Stimulated activated memory B cell treated with anti-CD40 and anti-IgM and Interleukin-4, amounts not matched to agents 10 μg/mL and 1 μg/mL and 100 μg/mL, for 72 hours (primary cell): ENCODE results near the gene FZD4.
"Not testable (repeated sequence)": the region's sequence is repeated elsewhere in the genome, so short reads cannot be mapped to it uniquely, and the experiment has no call there.

Experiments
- ATAC-seq: fragments of 150-1000 bp; cut with Tn5 transposase; 2 replicates; pipeline ENCODE4 v1.10.0; 2021
- H3K27ac Mint-ChIP-seq: one replicate; pipeline ENCODE4 v1.8.0; 2022; ENCODE audit warnings: mild to moderate bottlenecking, mixed read lengths
- H3K27me3 Mint-ChIP-seq: one replicate; pipeline ENCODE4 v1.8.0; 2022; ENCODE audit warnings: mixed read lengths
- H3K36me3 Mint-ChIP-seq: one replicate; pipeline ENCODE4 v1.8.0; 2022; ENCODE audit warnings: mixed read lengths
- H3K4me1 Mint-ChIP-seq: one replicate; pipeline ENCODE4 v1.8.0; 2022; ENCODE audit warnings: mixed read lengths
- H3K4me3 Mint-ChIP-seq: one replicate; pipeline ENCODE4 v1.8.0; 2022; ENCODE audit warnings: mild to moderate bottlenecking, moderate library complexity, mixed read lengths
- H3K9me3 Mint-ChIP-seq: one replicate; pipeline ENCODE4 v1.8.0; 2022; ENCODE audit warnings: mixed read lengths

FZD4 gene

GRCh38 chr11:86933891-86934581 is 21.2 kb downstream of the FZD4 start:
- no peak overlapping the region for H3K27ac Mint-ChIP-seq

GRCh38 chr11:86932924-86933875 is 22.0 kb downstream of the FZD4 start:
- Mint-ChIP-seq H3K27me3 (peaks cover 4% of the 10 kb centered on the region), H3K27ac (no peak overlapping the region), H3K4me3 (no peak overlapping the region), H3K4me1 (no peaks in the 10 kb centered on the region), H3K36me3 (no peaks in the 10 kb centered on the region), H3K9me3 (no peaks in the 10 kb centered on the region)
- ATAC-seq = no peak

More at GRCh38 chr11:86933891-86934581, 21.2 kb downstream of the FZD4 start:
- H3K9me3 Mint-ChIP-seq = no peaks in the 10 kb centered on the region
- no peak for ATAC-seq
- no peak overlapping the region for H3K4me3 Mint-ChIP-seq
- H3K36me3 Mint-ChIP-seq = no peaks in the 10 kb centered on the region
- H3K4me1 Mint-ChIP-seq = no peaks in the 10 kb centered on the region
- peaks cover 9% of the 10 kb centered on the region for H3K27me3 Mint-ChIP-seq

- Mint-ChIP-seq H3K36me3 (no peaks in the 10 kb centered on the region), H3K27me3 (peaks cover 2% of the 10 kb centered on the region), H3K4me3 (no peak overlapping the region), H3K27ac (no peak overlapping the region), H3K4me1 (no peaks in the 10 kb centered on the region), H3K9me3 (no peaks in the 10 kb centered on the region)
- ATAC-seq = no peak
Observed at GRCh38 chr11:86932259-86932585, 23.0 kb downstream of the FZD4 start.

GRCh38 chr11:86931548-86932258 is 23.5 kb downstream of the FZD4 start:
- Mint-ChIP-seq H3K27me3 (peaks cover 7% of the 10 kb centered on the region), H3K36me3 (no peaks in the 10 kb centered on the region), H3K27ac (no peak overlapping the region), H3K4me1 (no peaks in the 10 kb centered on the region), H3K9me3 (no peaks in the 10 kb centered on the region), H3K4me3 (no peak overlapping the region)
- ATAC-seq = no peak

- H3K4me3 Mint-ChIP-seq = no peak overlapping the region
- H3K27me3 Mint-ChIP-seq = peaks cover 11% of the 10 kb centered on the region
- no peaks in the 10 kb centered on the region for H3K4me1 Mint-ChIP-seq
- ATAC-seq = no peak
- H3K36me3 Mint-ChIP-seq = no peaks in the 10 kb centered on the region
- no peak overlapping the region for H3K27ac Mint-ChIP-seq
- H3K9me3 Mint-ChIP-seq = no peaks in the 10 kb centered on the region
Observed at GRCh38 chr11:86930957-86931547, 24.1 kb downstream of the FZD4 start.

GRCh38 chr11:86926975-86927374 is 28.2 kb downstream of the FZD4 start:
- no peaks in the 10 kb centered on the region for H3K9me3 Mint-ChIP-seq
- H3K4me1 Mint-ChIP-seq = no peaks in the 10 kb centered on the region
- ATAC-seq = no peak
- no peaks in the 10 kb centered on the region for H3K36me3 Mint-ChIP-seq
- peaks cover 21% of the 10 kb centered on the region for H3K27me3 Mint-ChIP-seq
- H3K4me3 Mint-ChIP-seq = no peak overlapping the region
- H3K27ac Mint-ChIP-seq = no peak overlapping the region

- Mint-ChIP-seq H3K4me1 (no peaks in the 10 kb centered on the region), H3K36me3 (no peaks in the 10 kb centered on the region), H3K9me3 (no peaks in the 10 kb centered on the region), H3K4me3 (no peak overlapping the region), H3K27me3 (peaks cover 21% of the 10 kb centered on the region), H3K27ac (no peak overlapping the region)
- no peak for ATAC-seq
Observed at GRCh38 chr11:86923999-86924766, 31.0 kb downstream of the FZD4 start.

- no peaks in the 10 kb centered on the region for H3K9me3 Mint-ChIP-seq
- no peak overlapping the region for H3K4me3 Mint-ChIP-seq
- H3K27me3 Mint-ChIP-seq = peaks cover 19% of the 10 kb centered on the region
- H3K4me1 Mint-ChIP-seq = no peaks in the 10 kb centered on the region
- H3K36me3 Mint-ChIP-seq = no peaks in the 10 kb centered on the region
- no peak for ATAC-seq
- no peak overlapping the region for H3K27ac Mint-ChIP-seq
Observed at GRCh38 chr11:86922225-86922624, 33.0 kb downstream of the FZD4 start.

GRCh38 chr11:86919557-86920210 is 35.5 kb downstream of the FZD4 start:
- Mint-ChIP-seq H3K4me3 (no peak overlapping the region), H3K36me3 (no peaks in the 10 kb centered on the region), H3K27me3 (peaks cover 12% of the 10 kb centered on the region), H3K9me3 (no peaks in the 10 kb centered on the region), H3K27ac (no peak overlapping the region), H3K4me1 (no peaks in the 10 kb centered on the region)
- ATAC-seq = no peak

GRCh38 chr11:86918973-86919372 is 36.2 kb downstream of the FZD4 start:
- H3K9me3 Mint-ChIP-seq = no peaks in the 10 kb centered on the region
- no peak overlapping the region for H3K4me3 Mint-ChIP-seq
- H3K27ac Mint-ChIP-seq = no peak overlapping the region
- H3K36me3 Mint-ChIP-seq = no peaks in the 10 kb centered on the region
- peaks cover 15% of the 10 kb centered on the region for H3K27me3 Mint-ChIP-seq
- ATAC-seq = no peak
- H3K4me1 Mint-ChIP-seq = no peaks in the 10 kb centered on the region

- Mint-ChIP-seq H3K27ac (no peak overlapping the region), H3K27me3 (peaks cover 15% of the 10 kb centered on the region), H3K36me3 (no peaks in the 10 kb centered on the region), H3K4me1 (no peaks in the 10 kb centered on the region), H3K9me3 (no peaks in the 10 kb centered on the region), H3K4me3 (no peak overlapping the region)
- ATAC-seq = no peak
Observed at GRCh38 chr11:86918496-86918895, 36.7 kb downstream of the FZD4 start.

- Mint-ChIP-seq H3K27ac (no peak overlapping the region), H3K4me3 (no peak overlapping the region), H3K36me3 (no peaks in the 10 kb centered on the region), H3K4me1 (no peaks in the 10 kb centered on the region), H3K27me3 (peaks cover 23% of the 10 kb centered on the region), H3K9me3 (no peaks in the 10 kb centered on the region)
- ATAC-seq = no peak
Observed at GRCh38 chr11:86917589-86917988, 37.6 kb downstream of the FZD4 start.

GRCh38 chr11:86916330-86916729 is 38.9 kb downstream of the FZD4 start:
- Mint-ChIP-seq H3K27ac (no peak overlapping the region), H3K27me3 (peaks cover 27% of the 10 kb centered on the region), H3K4me3 (no peak overlapping the region), H3K9me3 (peaks cover 3% of the 10 kb centered on the region), H3K36me3 (no peaks in the 10 kb centered on the region), H3K4me1 (no peaks in the 10 kb centered on the region)
- no peak for ATAC-seq

GRCh38 chr11:86915850-86916249 is 39.3 kb downstream of the FZD4 start:
- not testable (repeated sequence) for H3K4me1 Mint-ChIP-seq, H3K36me3 Mint-ChIP-seq, ATAC-seq, H3K27ac Mint-ChIP-seq, H3K9me3 Mint-ChIP-seq, H3K4me3 Mint-ChIP-seq
- peaks cover 27% of the 10 kb centered on the region for H3K27me3 Mint-ChIP-seq
